Measurements from ENCODE around the gene CARNS1.

DNA sequence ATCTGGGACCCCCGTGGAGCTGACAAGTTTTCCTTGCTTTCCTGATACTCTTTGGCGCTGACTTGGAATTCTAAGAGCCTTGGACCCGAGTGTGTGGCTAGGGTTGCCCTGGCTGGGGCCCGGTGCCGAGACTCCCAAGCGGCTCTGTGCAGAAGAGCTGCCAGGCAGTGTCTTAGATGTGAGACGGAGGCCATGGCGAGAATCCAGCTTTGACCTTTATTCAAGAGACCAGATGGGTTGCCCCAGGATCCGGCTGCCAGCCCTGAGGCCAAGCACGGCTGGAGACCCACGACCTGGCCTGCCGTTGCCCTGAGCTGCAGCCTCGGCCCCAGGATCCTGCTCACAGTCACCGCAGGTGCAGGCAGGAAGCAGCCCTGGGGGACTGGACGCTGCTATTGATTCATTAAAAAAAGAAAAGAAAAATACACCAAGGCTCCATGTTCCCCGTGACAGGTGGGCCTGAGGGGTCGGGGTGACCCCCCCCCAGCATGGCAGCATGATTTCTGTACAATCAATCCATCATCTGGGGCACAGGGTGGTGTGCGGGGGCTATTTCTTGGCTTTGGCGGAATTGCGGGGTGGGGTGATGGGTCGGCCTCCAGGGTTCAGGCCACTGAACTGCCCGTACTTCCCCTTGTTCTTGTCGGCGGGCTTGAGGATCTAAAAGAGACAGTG lies 17.4 kb upstream of the CARNS1 start:
- TF ChIP-seq ARNTL (CRISPR knock-in tag; IDR thresholded peaks at IDR 0.05; ENCODE audit: borderline replicate concordance, low read depth) (no peak), ZFP3 (CRISPR knock-in tag; IDR thresholded peaks at IDR 0.05) (no peak), BACH2 (CRISPR knock-in tag; IDR thresholded peaks at IDR 0.05; ENCODE audit: borderline replicate concordance) (no peak), ESRRG (CRISPR knock-in tag; IDR thresholded peaks at IDR 0.05) (no peak), ISL1 (CRISPR knock-in tag; IDR thresholded peaks at IDR 0.05) (no peak), SNAI2 (CRISPR knock-in tag; IDR thresholded peaks at IDR 0.05) (no peak)
- TF ChIP-seq, protein P1, sequence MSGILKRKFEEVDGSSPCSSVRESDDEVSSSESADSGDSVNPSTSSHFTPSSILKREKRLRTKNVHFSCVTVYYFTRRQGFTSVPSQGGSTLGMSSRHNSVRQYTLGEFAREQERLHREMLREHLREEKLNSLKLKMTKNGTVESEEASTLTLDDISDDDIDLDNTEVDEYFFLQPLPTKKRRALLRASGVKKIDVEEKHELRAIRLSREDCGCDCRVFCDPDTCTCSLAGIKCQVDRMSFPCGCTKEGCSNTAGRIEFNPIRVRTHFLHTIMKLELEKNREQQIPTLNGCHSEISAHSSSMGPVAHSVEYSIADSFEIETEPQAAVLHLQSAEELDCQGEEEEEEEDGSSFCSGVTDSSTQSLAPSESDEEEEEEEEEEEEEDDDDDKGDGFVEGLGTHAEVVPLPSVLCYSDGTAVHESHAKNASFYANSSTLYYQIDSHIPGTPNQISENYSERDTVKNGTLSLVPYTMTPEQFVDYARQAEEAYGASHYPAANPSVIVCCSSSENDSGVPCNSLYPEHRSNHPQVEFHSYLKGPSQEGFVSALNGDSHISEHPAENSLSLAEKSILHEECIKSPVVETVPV (CRISPR knock-in tag; IDR thresholded peaks at IDR 0.05) = no peak

Data from SK-N-SH treated with all-trans-retinoic acid at 6 μM for 48 hours (cell line).